GM19395 (cell line): ENCODE results near the gene CASZ1.

Experiments
- ATAC-seq: cut with Tn5 transposase; IDR thresholded peaks from one replicate; pipeline ENCODE4 v1.9.1; 2021; ENCODE audit warnings: mild to moderate bottlenecking, moderate library complexity; ENCODE audit not compliant: unreplicated experiment

CASZ1 gene

GRCh38 chr1:10712568-10713362, 83.7 kb downstream of the CASZ1 start:
- ATAC-seq: no peak

- no peak for ATAC-seq
Observed at GRCh38 chr1:10710489-10710888, 86.0 kb downstream of the CASZ1 start.

- ATAC-seq: no peak
Observed at GRCh38 chr1:10709646-10710045, 86.8 kb downstream of the CASZ1 start.

- ATAC-seq: no peak
Observed at GRCh38 chr1:10709165-10709564, 87.3 kb downstream of the CASZ1 start.

- ATAC-seq: no peak
Observed at GRCh38 chr1:10708757-10709156, 87.7 kb downstream of the CASZ1 start.

GRCh38 chr1:10707208-10707607, 89.2 kb downstream of the CASZ1 start:
- ATAC-seq: no peak

GRCh38 chr1:10706376-10706913, 90.0 kb downstream of the CASZ1 start:
- ATAC-seq: no peak

GRCh38 chr1:10705953-10706352, 90.5 kb downstream of the CASZ1 start:
- ATAC-seq: no peak

GRCh38 chr1:10704368-10704882, 92.0 kb downstream of the CASZ1 start:
- no peak for ATAC-seq

GRCh38 chr1:10703702-10704101, 92.7 kb downstream of the CASZ1 start:
- no peak for ATAC-seq

GRCh38 chr1:10701145-10701544, 95.3 kb downstream of the CASZ1 start:
- ATAC-seq: no peak

- no peak for ATAC-seq
Observed at GRCh38 chr1:10699470-10699835, 97.0 kb downstream of the CASZ1 start.

- no peak for ATAC-seq
Observed at GRCh38 chr1:10698726-10699469, 97.5 kb downstream of the CASZ1 start.

- no peak for ATAC-seq
Observed at GRCh38 chr1:10697621-10698160, 98.8 kb downstream of the CASZ1 start.

GRCh38 chr1:10696977-10697376, 99.5 kb downstream of the CASZ1 start:
- no peak for ATAC-seq

- no peak for ATAC-seq
Observed at GRCh38 chr1:10694633-10695627, 101.5 kb downstream of the CASZ1 start.

GRCh38 chr1:10694274-10694632, 102.2 kb downstream of the CASZ1 start:
- ATAC-seq: no peak

- ATAC-seq: no peak
Observed at GRCh38 chr1:10693497-10694273, 102.8 kb downstream of the CASZ1 start.

- ATAC-seq: no peak
Observed at GRCh38 chr1:10693152-10693496, 103.3 kb downstream of the CASZ1 start.
